ENCODE results near the gene GPR155.

DNA sequence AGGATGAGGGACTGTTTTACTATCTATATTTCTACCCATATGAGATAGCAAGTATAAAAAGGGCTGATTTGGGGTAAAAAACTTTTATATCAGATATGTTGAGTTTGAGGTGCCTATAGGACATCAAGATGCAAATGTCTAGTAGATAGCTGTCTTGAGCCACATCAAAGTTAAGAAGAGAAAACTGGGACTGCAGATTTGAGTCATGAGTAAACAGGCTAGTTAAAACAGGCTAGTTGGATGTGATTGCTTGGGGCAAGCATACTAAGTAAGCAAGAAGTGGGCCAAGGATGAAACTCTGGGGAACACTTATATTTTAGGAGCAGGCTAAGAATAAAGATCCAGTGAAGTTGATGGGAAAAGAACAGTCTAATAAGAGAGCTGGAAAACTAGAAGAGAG, 94.1 kb downstream of the GPR155 start:
- TF ChIP-seq, protein P1, sequence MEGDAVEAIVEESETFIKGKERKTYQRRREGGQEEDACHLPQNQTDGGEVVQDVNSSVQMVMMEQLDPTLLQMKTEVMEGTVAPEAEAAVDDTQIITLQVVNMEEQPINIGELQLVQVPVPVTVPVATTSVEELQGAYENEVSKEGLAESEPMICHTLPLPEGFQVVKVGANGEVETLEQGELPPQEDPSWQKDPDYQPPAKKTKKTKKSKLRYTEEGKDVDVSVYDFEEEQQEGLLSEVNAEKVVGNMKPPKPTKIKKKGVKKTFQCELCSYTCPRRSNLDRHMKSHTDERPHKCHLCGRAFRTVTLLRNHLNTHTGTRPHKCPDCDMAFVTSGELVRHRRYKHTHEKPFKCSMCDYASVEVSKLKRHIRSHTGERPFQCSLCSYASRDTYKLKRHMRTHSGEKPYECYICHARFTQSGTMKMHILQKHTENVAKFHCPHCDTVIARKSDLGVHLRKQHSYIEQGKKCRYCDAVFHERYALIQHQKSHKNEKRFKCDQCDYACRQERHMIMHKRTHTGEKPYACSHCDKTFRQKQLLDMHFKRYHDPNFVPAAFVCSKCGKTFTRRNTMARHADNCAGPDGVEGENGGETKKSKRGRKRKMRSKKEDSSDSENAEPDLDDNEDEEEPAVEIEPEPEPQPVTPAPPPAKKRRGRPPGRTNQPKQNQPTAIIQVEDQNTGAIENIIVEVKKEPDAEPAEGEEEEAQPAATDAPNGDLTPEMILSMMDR (IDR thresholded peaks at IDR 0.05; ENCODE audit: insufficient read depth, low read depth, low read length): no peak
- no peak for TF ChIP-seq EZH2 (IDR thresholded peaks at IDR 0.05; ENCODE audit: insufficient read depth, low read length)

All from astrocyte (in vitro differentiated cells and primary cell).